Left ventricle myocardium inferior (tissue), 1 donor: ENCODE measurements around the gene LMNTD2. TPM values are rescaled to one million over a fixed set of nuclear protein-coding genes. Genes with fewer than 3 reads are reported as not detected.
A peak's percentile ranks its signal among the peaks of the same experiment; 100 is the strongest.

Experiments used
- DNase-seq: peaks from one replicate; pipeline ENCODE4 v3.0.0-alpha.2; 2020
- H3K27ac ChIP-seq: fragments of 200-600 bp; replicated peaks from 2 replicates; pipeline ENCODE4 v1.8.0; 2021
- H3K27me3 ChIP-seq: fragments of 200-600 bp; 2 replicates; pipeline ENCODE4 v1.8.0; 2021; ENCODE audit warnings: low read depth
- H3K36me3 ChIP-seq: fragments of 200-600 bp; 2 replicates; pipeline ENCODE4 v1.8.0; 2021
- H3K4me1 ChIP-seq: fragments of 200-600 bp; 2 replicates; pipeline ENCODE4 v1.8.0; 2021
- H3K4me3 ChIP-seq: fragments of 200-600 bp; 2 replicates; pipeline ENCODE4 v1.8.0; 2021; ENCODE audit warnings: mild to moderate bottlenecking, moderate library complexity
- H3K9me3 ChIP-seq: fragments of 200-600 bp; replicated peaks from 2 replicates; pipeline ENCODE4 v1.8.0; 2021
- intact Hi-C: fragments of 100-400 bp; cut with micrococcal nuclease; formaldehyde crosslinking; loops from one replicate; pipeline ENCODE4 v1.11.0; 2022
- total RNA-seq: library from RNA; stranded (reverse); fragmentation: NEBNext Ultra II Directional; extraction: Animal tissue kit (Norgen Biotek cat#: 25700); gene quantifications from one replicate; pipeline ENCODE4 v1.2.1, GENCODE V29; 2021
- TF ChIP-seq, protein P1 (sequence below): fragments of 200-600 bp; IDR thresholded peaks from 2 replicates; pipeline ENCODE4 v1.8.0; 2021; ENCODE audit warnings: antibody characterized with exemption, mild to moderate bottlenecking, borderline replicate concordance
- donor health status: DM: no; HTN: yes; CAD: no; lungs with severe emphysema.

The LMNTD2 gene
- total RNA-seq, 1 donor from 2014 or later, result 0.52 TPM

DNA sequence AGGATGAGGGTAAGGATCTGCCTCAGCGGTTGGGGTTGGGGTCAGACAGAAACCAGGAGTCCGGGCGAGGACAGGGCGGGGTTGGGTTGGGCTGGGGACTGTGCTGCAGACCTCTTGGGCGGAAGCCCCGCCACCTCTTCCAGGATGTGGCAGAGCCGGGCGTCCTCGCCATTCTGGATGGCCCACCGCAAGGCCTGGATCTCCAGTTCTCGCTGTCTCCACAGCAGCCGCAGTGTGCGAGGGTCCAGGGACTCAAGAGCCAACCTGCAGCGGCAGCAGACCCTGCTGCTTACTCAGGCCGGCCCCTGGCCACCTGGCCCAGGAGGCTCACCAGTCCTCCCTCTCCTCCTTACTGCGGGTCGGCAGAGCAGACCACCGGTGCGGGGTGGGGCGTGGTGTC is 2.0 kb downstream of the LMNTD2 start:
- H3K27me3 ChIP-seq, result peaks cover 69% of the 10 kb centered on the region
- no peaks in the 10 kb centered on the region for H3K9me3 ChIP-seq
- no peak overlapping the region for H3K4me3 ChIP-seq
- intact Hi-C loops, result no loop called here
- no peaks in the 10 kb centered on the region for H3K36me3 ChIP-seq
- TF ChIP-seq, protein P1, sequence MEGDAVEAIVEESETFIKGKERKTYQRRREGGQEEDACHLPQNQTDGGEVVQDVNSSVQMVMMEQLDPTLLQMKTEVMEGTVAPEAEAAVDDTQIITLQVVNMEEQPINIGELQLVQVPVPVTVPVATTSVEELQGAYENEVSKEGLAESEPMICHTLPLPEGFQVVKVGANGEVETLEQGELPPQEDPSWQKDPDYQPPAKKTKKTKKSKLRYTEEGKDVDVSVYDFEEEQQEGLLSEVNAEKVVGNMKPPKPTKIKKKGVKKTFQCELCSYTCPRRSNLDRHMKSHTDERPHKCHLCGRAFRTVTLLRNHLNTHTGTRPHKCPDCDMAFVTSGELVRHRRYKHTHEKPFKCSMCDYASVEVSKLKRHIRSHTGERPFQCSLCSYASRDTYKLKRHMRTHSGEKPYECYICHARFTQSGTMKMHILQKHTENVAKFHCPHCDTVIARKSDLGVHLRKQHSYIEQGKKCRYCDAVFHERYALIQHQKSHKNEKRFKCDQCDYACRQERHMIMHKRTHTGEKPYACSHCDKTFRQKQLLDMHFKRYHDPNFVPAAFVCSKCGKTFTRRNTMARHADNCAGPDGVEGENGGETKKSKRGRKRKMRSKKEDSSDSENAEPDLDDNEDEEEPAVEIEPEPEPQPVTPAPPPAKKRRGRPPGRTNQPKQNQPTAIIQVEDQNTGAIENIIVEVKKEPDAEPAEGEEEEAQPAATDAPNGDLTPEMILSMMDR, result no peak
- H3K4me1 ChIP-seq, result peaks cover 36% of the 10 kb centered on the region
- H3K27ac ChIP-seq, result no peak overlapping the region
- no peak for DNase-seq

DNA sequence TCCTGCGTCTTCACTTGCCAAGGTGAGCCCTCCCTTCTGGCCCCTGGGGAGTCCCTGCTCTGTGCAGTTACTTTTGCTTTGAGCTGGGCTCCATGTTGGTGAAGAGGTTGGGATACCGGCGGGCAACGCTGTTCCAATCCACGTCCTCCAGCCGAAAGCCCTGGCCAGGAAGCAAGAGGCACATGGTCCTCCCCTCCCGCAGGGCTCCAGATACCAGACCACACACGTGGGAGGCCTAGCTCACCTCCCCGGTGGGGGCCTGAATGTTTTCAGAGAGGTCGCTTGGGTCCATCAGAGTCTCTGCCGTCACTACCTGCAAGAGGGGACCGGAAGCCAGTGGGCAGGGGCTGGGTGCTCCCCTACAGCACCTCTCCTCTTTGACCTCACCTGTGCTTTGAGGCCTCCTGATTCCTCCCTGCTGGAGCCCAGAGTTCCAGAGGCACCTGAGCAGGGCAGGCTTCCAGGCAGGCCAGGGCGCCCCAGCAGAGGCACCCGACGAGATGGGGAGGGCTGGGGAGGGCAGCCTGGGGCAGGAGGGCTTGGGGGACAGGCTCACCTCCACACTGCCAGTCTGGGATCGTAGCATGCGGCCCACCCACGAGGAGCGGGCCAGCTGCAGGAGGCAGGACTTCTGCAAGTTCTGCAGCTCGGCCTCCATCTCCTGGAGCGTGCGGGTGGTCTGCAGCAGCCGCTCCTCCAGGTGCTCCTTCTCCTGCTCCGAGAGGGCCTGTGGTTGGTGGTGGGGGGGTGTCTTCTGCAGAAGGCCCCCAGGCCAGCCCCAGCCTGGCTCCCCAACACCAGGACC is 3.0 kb downstream of the LMNTD2 start:
- peaks cover 78% of the 10 kb centered on the region for H3K27me3 ChIP-seq
- no peak for DNase-seq
- TF ChIP-seq, protein P1, result no peak
- H3K4me1 ChIP-seq, result peaks cover 36% of the 10 kb centered on the region
- intact Hi-C loops, result no loop called here
- H3K9me3 ChIP-seq, result no peaks in the 10 kb centered on the region
- no peaks in the 10 kb centered on the region for H3K36me3 ChIP-seq
- no peak overlapping the region for H3K27ac ChIP-seq
- no peak overlapping the region for H3K4me3 ChIP-seq

DNA sequence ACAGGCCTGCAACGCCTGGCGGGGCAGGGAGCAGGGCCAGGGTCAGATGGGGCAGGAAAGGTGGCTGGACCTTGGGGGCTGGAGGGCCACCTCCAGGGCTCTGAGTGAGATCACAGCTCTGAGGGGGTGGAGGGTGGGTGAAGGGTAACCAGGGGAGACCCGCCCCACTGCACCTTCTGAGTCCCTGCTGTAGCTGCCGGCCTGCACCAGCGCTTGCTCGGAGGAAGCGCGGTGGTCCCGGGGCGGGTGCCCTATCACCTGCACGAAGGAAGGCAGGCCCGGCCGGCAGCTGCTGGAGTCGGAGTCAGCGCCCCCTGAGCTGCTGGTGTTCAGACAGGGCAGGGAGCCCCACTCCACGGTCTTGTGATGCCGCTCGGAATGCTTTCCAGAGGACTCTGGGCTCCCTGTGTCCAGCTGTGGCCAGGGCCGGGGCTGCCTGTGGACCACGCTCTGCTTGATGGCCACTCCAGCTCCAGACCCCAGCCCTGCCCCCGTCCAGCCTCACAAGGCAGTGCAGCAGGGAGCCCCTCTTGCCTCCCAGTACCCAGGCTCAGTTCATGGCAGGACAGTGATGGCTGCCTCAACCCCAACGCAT is 3.8 kb downstream of the LMNTD2 start:
- Histone ChIP-seq H3K9me3 (no peaks in the 10 kb centered on the region), H3K4me3 (no peak overlapping the region), H3K27ac (no peak overlapping the region), H3K36me3 (no peaks in the 10 kb centered on the region), H3K4me1 (peaks cover 36% of the 10 kb centered on the region), H3K27me3 (peaks cover 86% of the 10 kb centered on the region)
- no peak for DNase-seq
- intact Hi-C loops, result no loop called here
- TF ChIP-seq, protein P1, result no peak

DNA sequence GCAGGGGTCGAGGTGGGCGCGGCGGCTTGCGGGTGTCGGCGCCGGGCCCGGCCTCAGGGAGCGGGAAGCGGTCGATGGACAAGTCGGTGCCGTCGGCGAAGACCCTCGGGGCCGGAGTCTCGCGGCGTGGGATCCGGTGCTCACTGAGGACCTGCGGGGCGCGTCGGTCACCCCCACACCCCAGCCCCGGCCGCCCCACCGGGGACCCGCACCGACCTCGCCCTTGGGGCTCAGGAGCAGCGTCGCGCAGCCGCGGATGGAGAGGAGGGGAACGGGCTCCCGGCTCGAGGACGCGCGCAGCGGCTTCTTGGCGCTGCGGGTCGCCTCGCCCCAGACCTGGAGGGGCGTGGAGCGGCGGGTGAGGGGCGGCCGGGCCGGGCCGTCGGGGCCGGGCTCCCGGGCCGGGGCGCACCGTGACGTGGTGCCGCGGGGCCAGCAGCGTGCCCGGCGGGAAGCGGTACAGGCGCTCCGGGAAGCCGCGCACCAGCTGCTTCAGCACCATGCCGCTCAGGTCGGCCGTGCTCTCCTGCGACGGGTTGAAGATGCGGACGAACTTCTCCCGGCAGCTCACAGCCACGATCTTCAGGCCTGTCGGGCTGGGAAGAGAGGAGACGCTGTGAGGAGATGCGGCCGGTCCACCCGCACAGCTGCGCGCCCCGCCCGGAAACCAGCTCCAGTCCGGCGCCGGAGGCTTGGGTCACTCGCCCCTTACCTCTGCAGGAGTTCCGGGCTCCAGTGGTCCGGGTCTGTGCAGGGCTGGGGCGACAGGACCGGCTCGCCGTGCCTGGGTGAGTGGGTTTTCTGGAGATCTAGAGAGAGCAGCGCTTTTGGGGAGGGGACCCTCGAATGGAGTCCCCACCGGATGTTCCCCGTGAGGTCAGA is 4.5 kb downstream of the LMNTD2 start:
- intact Hi-C loops, result no loop called here
- Histone ChIP-seq H3K9me3 (no peaks in the 10 kb centered on the region), H3K4me1 (peaks cover 28% of the 10 kb centered on the region), H3K27ac (no peak overlapping the region), H3K36me3 (no peaks in the 10 kb centered on the region), H3K27me3 (peaks cover 93% of the 10 kb centered on the region), H3K4me3 (peak overlapping the region; percentile 52)
- TF ChIP-seq, protein P1, result no peak
- no peak for DNase-seq

DNA sequence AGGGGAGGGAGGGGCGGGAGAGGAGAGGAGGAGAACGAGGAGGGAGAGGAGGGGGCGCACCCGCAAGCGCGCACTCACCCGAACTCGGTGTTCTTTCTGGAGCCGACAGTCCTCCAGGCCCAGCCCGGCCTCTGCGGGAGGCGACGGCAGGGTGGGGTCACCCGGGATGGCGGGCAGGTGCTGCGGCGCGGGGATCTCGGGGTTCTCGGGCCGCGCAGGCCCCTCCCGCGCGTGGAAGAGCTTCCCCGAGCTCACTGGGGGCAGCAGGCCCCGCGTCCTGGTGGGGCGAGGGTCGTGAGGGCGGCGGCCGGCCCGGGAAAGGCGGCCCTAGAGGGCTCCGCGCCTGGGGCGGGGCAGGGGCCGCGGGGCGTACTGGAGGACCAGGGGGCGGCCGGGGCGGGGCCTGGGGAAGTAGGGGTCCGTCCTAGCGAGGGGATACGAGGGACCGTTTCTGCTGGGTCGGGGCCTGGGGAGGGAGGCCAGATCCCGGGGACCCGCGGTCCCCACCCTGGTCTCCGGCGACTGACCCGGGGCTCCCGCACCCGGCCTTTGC is 5.2 kb downstream of the LMNTD2 start:
- peaks cover 100% of the 10 kb centered on the region for H3K27me3 ChIP-seq
- H3K4me1 ChIP-seq, result peaks cover 24% of the 10 kb centered on the region
- H3K36me3 ChIP-seq, result no peaks in the 10 kb centered on the region
- H3K4me3 ChIP-seq, result peak overlapping the region; percentile 52
- no peak for DNase-seq
- H3K27ac ChIP-seq, result no peak overlapping the region
- intact Hi-C loops, result no loop called here
- no peaks in the 10 kb centered on the region for H3K9me3 ChIP-seq
- TF ChIP-seq, protein P1, result no peak
